Measurements from ENCODE around the gene FGF18.

FGF18 gene

DNA sequence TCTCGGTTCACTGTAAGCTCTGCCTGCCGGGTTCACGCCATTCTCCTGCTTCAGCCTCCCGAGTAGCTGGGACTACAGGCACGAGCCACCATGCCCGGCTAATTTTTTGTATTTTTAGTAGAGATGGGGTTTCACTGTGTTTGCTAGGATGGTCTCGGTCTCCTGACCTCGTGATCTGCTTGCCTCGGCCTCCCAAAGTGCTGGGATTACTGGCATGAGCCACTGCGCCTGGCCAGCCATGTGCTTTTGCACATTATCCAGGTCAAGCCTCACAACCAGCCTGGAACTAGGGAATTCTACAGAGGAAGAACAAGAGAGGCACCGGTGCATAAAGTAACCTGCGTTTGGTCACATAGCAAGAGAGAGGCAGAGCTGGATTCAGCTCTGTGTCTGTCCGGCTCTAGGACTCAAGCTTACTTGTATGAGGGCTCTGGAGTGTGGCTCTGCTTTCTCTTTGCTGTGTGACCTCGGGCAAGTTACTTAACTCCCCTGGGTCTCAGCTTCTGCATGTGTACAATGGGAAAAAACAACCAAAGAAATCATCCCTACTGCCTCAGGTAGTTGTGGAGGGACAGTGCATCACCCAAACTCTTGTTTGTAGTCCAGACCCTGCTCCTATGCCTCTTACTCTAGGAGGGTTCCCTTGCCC is 6.3 kb downstream of the FGF18 start:
- DNase-seq, result no peak

DNA sequence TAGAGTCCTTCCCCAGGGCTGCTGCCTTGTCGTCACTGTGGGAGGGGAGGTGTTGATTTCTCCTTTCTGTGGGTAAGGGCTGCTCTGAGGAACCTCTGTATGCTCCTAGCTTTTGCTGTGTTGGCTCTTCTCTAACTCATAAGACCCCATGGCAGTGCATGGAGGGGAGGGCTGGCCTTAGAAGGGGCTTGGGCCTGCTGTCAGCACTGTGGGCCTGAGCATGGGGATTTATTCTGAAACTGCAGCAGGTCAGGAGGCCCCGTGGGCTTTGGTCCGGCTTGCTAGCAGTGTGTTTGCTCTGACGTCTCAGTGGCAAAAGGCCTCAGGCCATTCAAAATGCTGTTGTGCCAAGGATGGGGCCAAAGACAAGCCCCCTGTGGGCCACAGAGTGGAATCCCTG is 6.8 kb downstream of the FGF18 start:
- DNase-seq, result no peak

DNA sequence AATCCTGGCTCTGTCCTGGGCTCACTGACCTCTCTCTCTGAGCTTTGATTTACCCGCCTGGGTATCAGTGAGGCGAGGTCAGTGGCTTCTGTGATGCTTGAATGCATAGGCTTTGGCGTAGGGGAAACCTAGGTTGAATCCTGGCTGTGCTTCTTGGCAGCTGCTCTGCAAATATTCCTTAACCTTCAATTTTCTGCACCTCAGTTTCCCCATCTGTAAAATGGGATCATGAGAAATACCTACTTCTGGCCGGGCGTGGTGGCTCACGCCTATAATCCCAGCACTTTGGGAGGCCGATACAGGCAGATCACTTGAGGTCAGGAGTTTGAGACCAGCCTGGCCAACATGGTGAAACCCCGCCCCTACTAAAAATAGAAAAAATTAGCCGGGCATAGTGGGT is 7.2 kb downstream of the FGF18 start:
- no peak for DNase-seq

DNA sequence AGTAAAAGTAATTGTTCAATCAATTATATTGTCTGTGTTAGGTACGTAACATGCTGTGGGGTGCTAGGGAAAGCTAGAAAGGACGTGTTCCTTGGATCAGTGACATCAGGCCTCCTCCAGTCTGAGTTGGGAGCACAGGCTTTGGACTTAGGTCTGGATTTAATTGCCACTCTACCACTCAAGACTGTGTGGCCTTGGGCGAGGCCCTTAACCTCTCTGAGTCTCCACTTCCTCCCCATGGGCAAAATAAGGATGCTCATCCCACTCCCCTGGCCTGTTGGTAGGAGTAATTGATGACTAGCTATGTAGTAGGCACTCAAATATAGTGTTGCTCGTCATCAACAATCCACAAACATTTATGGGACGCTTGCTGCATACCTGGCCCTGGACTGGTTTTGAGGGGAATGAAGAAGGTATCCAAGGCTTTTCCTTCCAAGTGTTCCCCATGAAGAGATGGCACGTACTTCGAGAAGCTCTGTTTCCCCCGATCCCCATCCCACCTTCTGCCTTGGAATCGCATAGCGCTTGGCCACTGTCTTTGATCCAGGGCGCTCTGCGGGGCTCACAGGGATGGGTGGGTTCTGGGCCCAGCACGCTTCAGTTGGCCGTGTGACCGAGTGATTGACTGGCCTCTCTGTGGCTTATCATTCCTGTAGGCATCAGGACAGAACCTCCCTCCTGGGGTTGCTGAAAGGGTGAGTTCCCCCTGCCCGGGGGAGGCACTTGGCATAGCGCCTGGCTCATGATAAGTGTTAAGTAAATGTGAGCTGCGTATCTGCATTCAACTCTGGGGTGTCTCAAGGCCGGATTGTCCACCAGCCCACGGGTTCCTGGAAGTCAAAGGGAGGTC is 8.1 kb downstream of the FGF18 start:
- no peak for DNase-seq

DNA sequence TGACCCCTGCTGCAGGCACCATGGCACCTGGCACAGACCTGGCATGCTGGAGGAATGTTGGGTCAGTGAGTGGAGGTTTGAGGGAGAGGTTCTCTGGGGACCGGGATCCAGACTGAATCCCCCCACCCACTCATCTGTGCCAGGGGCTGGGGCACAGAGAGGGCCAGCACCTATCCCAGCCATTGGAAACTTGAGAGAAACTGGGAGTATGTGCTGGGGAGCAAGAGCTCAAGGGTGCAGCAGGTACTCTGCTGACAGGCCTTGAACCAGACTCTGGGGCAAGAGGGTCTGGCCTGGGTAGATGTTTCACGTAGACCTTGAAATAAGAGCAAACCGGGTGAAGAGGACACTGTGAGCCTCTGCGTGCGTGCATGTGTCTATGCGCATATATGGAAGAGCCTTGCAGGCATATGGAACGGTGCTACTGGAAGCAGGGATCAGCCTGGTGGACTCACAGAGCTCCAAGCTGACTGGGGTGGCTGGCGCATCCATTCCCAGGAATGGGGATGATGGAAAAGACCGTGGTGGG is 8.8 kb downstream of the FGF18 start:
- DNase-seq, result no peak

DNA sequence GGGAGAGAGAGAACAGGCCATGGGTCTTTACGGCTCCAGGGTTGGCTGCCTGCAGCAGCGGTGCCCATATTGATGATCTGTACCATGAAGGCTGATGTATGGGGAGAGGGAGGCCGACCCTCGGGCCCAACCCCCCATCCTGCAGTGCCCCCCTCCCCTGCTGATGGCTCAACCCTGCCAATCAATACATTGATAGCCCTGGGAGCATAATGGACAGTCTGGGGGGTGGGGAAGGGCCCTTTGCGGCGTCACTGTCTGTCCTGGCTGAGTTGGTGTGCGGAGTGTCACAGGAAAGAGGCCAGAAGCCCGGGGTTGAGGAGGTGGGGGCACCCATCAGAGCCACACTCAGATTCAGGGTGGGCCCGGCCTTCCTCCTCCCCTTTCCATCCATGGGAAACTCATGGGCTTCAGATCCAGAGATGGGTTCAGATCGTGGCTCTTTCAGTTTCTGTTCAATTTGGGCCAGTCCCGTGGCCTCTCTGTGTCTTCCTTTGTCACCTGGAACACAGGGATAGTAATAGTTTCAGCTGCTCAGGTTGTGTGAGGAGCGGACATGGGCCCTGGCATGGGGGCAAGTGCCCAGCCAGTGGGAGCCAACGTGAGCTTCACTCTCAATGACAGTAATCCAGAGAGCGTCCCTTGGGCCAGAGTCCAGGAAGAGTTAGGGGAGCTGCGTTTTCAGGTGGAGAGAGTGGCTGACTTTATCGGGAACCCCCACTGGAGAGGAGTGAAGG is 9.5 kb downstream of the FGF18 start:
- no peak for DNase-seq

DNA sequence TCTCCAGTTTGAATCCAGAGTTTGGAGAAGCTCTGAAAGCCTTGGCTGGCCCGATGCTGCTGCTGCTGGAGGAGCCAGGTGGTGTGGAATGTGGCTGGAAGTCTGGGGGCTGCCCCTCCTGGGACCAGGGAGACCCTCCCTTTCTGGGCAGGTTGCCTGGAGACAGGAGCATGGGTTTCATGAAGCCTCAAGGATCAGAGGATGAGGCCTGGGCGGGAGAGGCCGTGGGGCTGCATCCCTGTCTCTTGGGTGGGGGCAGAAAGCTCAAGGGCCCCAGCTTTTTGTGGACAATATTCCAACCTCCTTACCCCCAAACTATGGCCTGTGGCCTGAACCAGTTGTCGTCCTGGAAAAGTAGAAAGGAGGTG is 10.1 kb downstream of the FGF18 start:
- DNase-seq, result no peak

DNA sequence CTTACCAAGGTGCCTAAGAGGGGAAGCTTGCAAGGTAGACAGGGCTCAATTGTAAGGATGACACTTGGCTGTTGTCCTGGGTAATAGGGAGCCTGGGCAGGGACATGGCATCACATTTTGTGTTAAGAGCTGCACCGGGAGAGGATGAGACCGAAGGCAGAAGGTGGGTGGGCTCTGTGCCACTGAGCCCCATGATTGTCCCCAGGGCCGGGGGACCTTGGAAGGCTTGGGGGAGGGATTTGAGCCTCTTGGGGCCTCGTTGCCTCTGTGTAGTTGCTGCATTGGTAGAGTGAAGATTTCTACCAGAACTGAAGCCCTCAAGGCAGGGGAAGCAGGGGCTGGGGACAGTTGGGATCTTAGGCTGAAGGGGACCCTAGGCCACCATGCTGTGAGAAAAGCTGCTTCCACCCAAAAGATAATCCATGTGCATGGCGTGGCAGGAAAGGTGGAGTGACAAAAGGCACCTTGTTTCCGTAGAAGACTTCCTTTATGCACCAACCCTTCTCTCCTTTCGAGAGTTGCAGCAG is 11.9 kb downstream of the FGF18 start:
- DNase-seq, result no peak

DNA sequence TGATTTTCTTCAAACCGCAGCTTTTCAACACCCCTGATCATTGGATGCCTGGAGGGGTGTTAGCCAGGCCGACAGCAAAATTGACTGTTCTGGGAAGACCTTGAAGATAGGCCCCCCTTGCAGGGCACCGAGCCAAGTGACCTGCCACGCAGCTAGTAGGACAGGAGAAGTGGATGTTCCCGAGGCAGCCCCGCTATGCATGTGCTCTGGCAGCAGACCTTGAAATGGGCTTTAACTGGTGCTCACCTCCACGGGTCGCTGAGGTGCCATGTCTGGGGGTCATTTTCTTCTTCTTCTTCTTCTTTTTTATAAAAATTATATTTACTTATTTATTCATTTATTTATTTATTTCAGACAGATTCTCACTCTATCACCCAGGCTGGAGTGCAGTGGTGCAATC is 12.6 kb downstream of the FGF18 start:
- DNase-seq, result no peak

DNA sequence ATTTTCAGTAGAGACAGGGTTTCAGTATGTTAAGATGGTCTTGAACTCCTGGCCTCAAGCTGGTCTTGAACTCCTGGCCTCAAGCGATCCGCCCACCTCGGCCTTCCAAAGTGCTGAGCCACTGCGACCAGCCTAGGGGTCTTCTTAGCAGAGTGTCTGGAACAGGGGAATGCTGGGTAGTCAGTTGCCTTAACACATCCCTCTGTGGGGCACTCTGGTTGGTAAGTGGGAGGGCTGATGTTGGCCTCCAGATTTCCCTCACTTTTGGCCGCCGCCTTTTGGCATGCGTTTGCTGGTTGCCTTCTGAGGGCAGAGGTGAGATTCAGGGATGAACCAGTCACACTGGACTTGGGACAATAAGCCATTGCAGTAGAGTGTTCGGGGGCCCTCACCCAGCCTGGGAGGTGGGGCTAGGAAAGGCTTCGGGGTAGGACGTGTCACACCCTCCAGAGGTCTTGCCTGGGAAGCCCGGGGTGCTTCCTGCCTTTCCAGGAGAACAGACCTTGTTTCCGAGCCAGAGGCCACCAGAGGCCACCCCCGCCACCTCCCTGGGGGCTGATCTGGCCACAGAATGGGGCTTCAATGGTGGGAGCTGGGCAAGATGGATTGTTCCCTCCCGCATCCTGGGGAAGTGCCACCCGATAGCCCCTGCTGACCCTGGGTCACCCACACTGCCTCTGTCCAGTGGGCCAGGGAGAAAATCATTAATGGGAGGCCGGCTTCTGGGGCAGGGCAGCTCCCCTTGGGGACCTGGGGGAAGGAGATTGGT is 13.3 kb downstream of the FGF18 start:
- DNase-seq, result no peak

DNA sequence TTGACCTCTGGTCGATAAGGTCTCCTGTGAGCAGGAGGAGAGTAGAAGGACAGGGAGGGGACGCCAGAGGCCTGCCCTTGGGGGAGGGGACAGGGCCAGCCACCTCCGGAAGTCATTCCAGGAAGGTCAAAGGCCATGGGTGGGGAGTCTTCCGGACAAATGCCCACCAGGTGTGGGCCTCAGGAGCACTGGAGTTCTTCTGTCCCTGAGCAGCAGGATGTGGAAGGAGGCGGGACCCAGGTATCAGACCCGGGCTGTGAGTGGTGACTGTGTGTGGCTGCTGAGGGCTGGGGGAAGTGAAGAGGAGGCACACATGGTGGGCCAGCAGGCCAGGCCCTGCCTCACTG is 13.9 kb downstream of the FGF18 start:
- DNase-seq, result no peak

DNA sequence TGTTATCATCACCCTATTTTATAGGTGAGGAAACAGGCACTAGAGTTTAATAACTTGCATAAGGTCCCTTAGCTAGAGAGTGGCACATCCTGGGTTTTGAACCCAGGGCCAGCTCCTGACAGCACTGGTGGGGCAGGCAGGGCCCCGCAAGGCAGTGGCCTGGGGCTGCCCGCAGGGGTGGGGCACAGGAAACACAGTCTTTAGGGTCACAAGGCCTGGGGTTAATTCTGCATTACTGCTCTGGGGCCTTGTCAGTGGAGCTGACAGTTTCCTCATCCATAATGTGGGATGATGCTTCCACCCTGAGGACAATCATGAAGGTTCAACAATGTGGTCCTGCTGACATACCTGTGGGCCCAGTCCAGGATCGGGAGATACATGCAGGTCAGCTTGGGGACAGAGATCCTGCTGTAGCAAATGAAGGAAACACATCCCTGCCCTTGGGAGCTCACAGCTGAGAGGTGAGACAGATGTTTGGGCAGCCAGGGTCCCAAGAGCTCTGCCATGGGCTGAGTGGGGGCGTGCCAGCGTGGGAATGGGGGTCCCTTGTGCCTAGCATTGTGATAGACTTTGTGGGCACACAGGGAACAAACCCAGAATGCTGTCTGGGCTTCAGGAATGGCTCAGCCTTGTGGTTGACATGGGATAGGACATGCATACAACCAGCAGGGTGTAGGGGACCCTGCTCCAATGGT is 14.7 kb downstream of the FGF18 start:
- DNase-seq, result no peak

DNA sequence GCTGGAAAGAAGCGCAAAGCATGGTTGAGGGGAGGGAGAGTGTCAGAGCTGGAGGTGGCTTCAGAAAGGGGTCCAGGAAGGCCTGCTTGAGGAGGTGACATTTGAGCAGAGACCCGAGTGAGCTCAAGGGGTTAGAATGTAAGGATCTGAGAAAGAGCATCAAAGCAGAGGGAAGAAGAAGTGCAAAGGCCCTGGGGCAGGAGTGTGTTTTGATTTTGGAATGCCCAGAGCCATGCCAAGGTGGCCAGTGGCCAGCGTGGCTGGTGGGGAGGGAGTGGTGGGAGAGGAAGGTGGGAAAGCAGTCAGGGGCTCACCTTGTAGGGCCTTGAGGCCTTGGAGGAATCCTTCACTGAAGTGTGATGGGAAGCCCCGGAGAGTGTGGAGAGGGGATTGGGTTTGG is 15.4 kb downstream of the FGF18 start:
- DNase-seq, result no peak

DNA sequence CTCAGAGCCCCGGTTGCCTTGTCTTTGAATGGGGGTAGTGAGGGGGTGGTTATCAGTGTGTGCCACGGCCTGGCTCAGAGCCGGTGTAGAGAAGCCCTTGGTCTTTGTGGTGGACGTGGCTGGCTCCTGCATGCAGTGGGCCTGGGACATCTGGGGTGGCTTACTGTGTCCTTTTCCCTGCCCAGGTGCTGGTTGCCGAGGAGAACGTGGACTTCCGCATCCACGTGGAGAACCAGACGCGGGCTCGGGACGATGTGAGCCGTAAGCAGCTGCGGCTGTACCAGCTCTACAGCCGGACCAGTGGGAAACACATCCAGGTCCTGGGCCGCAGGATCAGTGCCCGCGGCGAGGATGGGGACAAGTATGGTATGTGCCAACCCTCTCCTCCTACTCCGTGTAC is 16.5 kb downstream of the FGF18 start:
- DNase-seq, result no peak

DNA sequence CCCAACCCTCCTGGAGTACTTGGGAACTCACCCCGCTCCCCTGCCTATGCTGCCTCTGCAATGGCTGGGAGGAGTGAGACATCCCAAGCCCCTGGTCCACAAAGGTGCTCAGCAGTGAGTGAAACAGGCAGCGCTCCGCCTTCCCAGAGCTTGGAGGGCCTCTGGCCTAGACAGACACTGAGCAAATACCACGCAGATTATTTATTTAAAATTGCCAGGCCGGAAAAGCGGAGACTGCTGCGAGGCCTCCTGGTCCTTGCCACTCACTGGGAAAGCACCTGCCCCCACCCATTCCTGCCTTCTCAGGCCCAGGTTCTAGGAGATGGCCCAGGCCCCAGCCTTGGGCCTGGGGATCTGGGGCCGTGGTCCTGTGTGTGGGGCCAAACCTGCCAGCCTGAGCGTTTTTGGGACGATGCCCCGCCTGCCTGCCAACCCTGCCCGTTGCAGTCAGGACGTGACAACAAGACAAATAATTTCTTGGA is 17.4 kb downstream of the FGF18 start:
- DNase-seq, result no peak

DNA sequence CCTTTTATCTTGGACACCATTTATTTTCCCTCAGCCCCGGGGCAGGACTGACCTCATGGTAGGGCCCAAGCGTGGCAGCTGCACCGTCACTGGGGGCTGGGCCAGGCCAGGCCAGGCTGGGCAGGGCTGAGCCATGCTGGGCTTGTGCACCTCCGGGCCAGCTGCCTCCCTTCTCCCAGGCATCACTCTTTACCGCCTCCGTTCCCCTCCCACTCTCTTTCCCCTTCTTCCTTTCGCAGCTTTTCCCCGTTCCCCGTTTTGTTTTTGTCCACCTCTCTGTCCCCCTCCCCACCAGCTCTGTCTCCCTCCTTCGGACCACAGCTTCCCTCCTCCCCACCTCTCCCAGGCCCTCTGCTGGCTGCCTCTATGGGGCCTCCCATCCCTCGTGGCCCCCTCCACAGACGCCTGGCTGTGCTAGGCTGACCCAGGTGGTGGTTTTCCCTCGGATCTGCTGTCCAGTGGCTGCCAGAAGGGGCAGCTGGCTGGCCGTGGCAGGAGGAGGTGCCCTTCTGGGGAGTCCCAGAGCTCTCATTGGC is 17.9 kb downstream of the FGF18 start:
- DNase-seq, result no peak

DNA sequence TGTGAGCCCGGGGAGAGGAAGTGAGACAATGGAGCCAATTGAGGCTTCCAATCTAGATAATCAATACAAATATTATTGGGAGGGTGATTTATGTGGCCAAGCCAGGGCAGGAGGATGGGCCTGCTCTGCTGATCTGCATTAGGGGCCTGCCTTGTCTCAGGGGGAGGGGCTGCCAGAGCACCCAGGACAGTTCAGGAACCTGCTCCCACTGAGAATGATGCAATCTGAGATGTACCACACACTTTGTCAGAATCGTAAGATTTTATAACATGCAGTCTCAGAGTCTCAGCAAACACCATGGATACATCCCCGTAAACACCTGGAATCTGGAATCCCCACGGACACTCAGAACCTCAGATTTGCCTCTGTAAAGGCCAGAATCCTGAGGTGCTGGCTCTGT is 19.3 kb downstream of the FGF18 start:
- no peak for DNase-seq

DNA sequence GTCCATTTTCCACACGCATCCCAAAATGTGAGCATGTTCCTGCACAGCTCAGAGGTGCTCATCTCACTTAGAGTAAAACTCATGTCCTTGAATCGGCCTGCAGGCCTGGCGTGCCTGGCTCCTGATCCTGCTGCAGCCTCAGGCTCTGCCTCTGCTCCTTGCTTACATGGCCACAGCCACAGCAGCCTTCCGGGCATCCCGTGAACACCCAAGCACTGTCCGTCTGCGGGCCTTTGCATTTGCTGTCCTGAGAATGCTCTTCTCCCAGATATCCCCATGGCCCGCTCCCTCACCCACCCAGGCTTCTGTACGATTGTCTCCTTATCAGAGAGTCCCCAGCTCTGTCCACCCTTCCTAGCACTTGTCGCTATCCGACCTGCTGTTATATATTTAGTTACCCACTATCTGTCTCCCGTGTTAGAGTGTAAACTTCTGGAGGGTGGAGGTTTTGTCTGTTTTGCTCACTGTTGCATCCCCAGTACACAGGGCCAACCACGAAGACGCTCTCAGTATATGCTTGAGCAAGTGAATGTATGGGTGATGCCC is 21.9 kb downstream of the FGF18 start:
- no peak for DNase-seq

DNA sequence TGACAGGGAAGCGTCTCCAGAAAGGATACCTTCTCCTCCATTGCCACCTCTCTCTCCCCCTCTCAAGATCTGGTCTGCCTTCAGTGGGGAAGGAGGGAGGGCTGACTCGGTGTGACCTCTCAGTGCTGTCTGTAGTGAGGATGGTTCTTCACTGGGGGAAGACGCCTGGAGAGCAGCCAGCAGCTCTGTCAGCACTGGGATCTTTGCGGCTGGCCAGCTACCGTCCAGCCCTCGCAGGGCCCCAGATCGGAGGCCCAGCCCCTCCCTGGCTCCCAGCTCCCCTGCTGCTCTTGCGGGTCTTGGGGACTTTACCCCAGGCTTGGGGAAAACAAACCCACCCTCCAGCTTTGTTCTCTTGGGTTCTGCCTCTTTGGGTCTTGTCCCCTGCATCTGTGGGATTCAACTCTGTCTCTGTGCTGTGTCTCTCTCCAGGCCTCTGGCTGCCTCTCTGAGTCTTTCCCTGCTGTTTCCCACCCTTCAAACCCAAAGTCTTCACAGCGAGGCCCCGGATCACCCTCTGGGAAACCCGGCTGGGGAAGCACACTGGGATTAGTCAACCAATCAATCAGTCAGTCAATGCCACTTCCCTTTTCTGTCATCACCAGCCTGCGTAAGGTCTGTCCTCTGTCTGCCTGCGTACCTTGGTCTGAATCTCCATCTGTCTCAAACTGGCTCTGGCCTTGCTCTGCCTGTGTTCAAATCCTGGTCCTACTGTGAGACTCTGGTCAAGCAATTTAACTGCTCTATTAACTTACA is 23.0 kb downstream of the FGF18 start:
- DNase-seq, result no peak

DNA sequence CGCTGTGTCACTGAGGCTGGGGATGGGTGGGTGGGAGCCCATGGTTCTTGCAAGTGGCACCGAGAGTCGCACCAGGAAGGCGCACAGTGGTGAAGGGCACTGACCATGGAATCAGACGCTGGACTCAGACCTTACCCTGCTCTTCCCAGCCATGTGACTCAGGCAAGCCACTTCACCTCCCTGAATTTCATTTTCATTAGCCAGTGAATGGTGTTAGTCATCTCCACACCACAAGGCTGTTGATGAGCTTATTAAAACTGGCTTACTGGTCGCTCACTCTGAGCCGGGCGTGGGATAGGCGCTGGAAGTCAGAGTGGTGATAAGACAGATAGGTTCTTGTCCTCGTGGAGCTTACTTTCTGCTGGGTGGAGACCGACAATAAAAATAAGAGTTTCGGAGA is 25.1 kb downstream of the FGF18 start:
- no peak for DNase-seq
